IgD-negative memory B cell (primary cell): ENCODE results near the gene GRHL1. TPM values are rescaled to one million over a fixed set of nuclear protein-coding genes. Genes with fewer than 3 reads are reported as not detected.
A peak's percentile ranks its signal among the peaks of the same experiment; 100 is the strongest.

ENCODE experiments used
- H3K27ac Mint-ChIP-seq, 3 donors: one replicate each; pipeline ENCODE4 v1.8.0; 2020 to 2022; ENCODE audit warnings: mild to moderate bottlenecking in 3 of 3, mixed read lengths in 3 of 3, moderate library complexity in 1 of 3
- H3K27me3 Mint-ChIP-seq: one replicate; pipeline ENCODE4 v1.8.0; 2021; ENCODE audit warnings: mixed read lengths
- H3K36me3 Mint-ChIP-seq: one replicate; pipeline ENCODE4 v1.8.0; 2020; ENCODE audit warnings: mild to moderate bottlenecking, mixed read lengths
- H3K4me1 Mint-ChIP-seq, 3 donors: one replicate each; pipeline ENCODE4 v1.8.0; 2020 to 2022; ENCODE audit warnings: mixed read lengths in 3 of 3, mild to moderate bottlenecking in 1 of 3
- H3K4me3 Mint-ChIP-seq, 4 donors: one replicate each; pipeline ENCODE4 v1.8.0; 2020 to 2022; ENCODE audit warnings: mild to moderate bottlenecking in 4 of 4, mixed read lengths in 4 of 4, moderate library complexity in 3 of 4
- H3K9me3 Mint-ChIP-seq, 3 donors: one replicate each; pipeline ENCODE4 v1.8.0; 2020 to 2021; ENCODE audit warnings: mixed read lengths in 3 of 3, mild to moderate bottlenecking in 1 of 3
- polyA plus RNA-seq: library from polyadenylated mRNA; unstranded; fragments of 300-500 nt; fragmentation: Illumina TruSeq; gene quantifications from one replicate; pipeline ENCODE4 v1.2.3, GENCODE V29; 2021

Gene GRHL1
- polyA plus RNA-seq, 1 donor from 2014 or later, result 0.16 TPM

DNA sequence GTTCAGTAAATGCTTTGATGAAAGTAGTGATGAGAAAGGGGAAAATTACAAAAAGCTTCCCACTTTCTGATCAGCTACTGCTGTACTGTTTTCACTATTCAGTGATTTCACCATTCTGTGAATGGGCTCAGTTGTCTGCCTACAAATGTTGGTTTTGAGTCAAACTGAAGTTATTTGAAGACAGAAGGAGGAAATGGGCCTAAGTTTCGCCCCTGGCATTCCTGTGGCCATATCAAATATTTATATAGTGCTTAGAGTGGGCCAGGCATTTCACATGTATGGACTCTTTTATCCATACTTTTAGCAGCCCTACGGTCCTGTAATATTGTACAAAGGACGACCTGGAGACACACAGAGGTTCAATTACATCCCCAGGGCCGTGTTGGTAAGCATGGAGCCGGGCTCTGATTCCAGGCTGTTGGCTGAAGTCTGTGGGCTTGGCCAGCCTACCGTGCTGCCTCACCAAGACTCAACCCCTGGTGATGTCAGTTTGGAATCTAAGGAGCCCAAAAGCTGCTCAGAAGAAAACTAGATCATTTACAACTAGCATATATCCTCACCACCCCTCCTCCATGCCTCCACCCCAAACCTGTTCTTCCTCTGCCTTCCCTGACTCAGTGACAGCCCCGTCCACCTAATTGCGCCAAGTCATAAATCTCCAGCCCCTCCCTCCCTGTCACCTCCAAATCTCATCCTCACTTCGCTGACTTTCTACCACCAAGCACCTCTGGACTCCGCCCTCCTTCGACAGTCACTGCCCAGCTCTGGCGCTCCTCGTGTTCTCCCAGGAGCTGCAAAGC is 10.1 kb upstream of the GRHL1 start:
- H3K9me3 Mint-ChIP-seq, result no peaks in the 10 kb centered on the region
- peaks cover 2% of the 10 kb centered on the region for H3K36me3 Mint-ChIP-seq
- H3K27me3 Mint-ChIP-seq, result peaks cover 13% of the 10 kb centered on the region
- H3K27ac Mint-ChIP-seq, result no peak overlapping the region
- H3K4me1 Mint-ChIP-seq, result no peaks in the 10 kb centered on the region
- no peak overlapping the region for H3K4me3 Mint-ChIP-seq

- Mint-ChIP-seq H3K4me3 (no peak overlapping the region), H3K27me3 (peaks cover 16% of the 10 kb centered on the region), H3K27ac (no peak overlapping the region), H3K36me3 (peaks cover 2% of the 10 kb centered on the region), H3K9me3 (no peaks in the 10 kb centered on the region), H3K4me1 (no peaks in the 10 kb centered on the region)
Measured at GRCh38 chr2:9941996-9942390, 9.5 kb upstream of the GRHL1 start.

- no peak overlapping the region for H3K4me3 Mint-ChIP-seq
- H3K9me3 Mint-ChIP-seq, result no peaks in the 10 kb centered on the region
- peaks cover 23% of the 10 kb centered on the region for H3K27me3 Mint-ChIP-seq
- no peak overlapping the region for H3K27ac Mint-ChIP-seq
- peaks cover 2% of the 10 kb centered on the region for H3K36me3 Mint-ChIP-seq
- H3K4me1 Mint-ChIP-seq, result no peaks in the 10 kb centered on the region
Measured at GRCh38 chr2:9944330-9944758, 7.1 kb upstream of the GRHL1 start.

DNA sequence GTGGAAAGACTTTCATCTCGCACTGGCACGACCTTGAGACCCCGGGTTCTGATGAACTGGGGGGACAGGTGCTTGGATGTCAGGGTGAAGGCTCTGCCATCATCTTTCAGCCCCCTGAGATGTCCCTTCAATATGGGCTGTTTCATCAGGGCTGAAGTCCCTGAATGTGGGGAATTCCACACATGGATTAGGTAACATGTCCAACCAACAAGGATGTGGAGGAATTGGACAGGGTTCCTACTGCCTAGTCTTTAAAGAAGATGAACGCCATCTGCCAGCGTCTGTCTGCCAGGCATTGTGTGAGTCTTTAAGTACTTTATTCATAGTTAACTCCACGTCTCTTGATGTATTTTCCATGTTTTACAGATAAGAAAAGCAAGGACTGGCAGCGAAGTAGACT is 5.9 kb upstream of the GRHL1 start:
- no peak overlapping the region for H3K4me3 Mint-ChIP-seq
- peaks cover 2% of the 10 kb centered on the region for H3K36me3 Mint-ChIP-seq
- peaks cover 0 to 8% (median 2%) of the 10 kb centered on the region in 3 donors for H3K4me1 Mint-ChIP-seq
- no peak overlapping the region for H3K27ac Mint-ChIP-seq
- H3K9me3 Mint-ChIP-seq, result no peaks in the 10 kb centered on the region
- H3K27me3 Mint-ChIP-seq, result peaks cover 31% of the 10 kb centered on the region

DNA sequence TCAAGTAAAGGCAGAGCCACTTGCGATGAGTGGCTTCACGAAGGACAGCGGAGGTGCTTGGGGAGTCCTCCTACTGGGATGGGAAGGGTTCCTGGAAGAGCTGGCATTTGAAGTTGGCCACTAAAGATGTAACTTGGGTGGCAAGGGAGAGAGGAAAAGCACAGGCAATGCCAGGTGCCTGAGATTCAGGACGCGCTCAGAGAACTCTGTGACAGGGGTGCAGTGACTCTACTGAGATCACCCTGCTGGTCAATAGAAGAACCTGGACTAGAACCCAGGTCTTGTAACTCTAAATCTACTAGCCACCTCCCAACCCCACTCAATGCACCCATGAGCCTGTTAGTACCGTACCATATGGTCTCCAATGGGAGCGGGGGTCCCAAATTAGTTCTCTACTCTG is 5.4 kb upstream of the GRHL1 start:
- Mint-ChIP-seq H3K9me3 (no peaks in the 10 kb centered on the region), H3K4me1 (peaks cover 0 to 8% (median 2%) of the 10 kb centered on the region in 3 donors), H3K4me3 (peak overlapping the region in 1 of 4 donors; percentile 70), H3K36me3 (peaks cover 2% of the 10 kb centered on the region), H3K27ac (no peak overlapping the region), H3K27me3 (peaks cover 32% of the 10 kb centered on the region)

GRCh38 chr2:9946818-9947217 is 4.7 kb upstream of the GRHL1 start:
- Mint-ChIP-seq H3K27me3 (peaks cover 32% of the 10 kb centered on the region), H3K36me3 (peaks cover 2% of the 10 kb centered on the region), H3K9me3 (no peaks in the 10 kb centered on the region), H3K27ac (no peak overlapping the region), H3K4me3 (peak overlapping the region in 1 of 4 donors; percentile 70), H3K4me1 (peaks cover 0 to 8% (median 2%) of the 10 kb centered on the region in 3 donors)

GRCh38 chr2:9948721-9949120 is 2.8 kb upstream of the GRHL1 start:
- Mint-ChIP-seq H3K36me3 (no peaks in the 10 kb centered on the region), H3K4me3 (peak overlapping the region in 2 of 4 donors; percentile 9 to 49), H3K9me3 (no peaks in the 10 kb centered on the region), H3K27me3 (peaks cover 38% of the 10 kb centered on the region), H3K4me1 (peaks cover 0 to 15% (median 11%) of the 10 kb centered on the region in 3 donors), H3K27ac (peak overlapping the region in 1 of 3 donors; percentile 48)

DNA sequence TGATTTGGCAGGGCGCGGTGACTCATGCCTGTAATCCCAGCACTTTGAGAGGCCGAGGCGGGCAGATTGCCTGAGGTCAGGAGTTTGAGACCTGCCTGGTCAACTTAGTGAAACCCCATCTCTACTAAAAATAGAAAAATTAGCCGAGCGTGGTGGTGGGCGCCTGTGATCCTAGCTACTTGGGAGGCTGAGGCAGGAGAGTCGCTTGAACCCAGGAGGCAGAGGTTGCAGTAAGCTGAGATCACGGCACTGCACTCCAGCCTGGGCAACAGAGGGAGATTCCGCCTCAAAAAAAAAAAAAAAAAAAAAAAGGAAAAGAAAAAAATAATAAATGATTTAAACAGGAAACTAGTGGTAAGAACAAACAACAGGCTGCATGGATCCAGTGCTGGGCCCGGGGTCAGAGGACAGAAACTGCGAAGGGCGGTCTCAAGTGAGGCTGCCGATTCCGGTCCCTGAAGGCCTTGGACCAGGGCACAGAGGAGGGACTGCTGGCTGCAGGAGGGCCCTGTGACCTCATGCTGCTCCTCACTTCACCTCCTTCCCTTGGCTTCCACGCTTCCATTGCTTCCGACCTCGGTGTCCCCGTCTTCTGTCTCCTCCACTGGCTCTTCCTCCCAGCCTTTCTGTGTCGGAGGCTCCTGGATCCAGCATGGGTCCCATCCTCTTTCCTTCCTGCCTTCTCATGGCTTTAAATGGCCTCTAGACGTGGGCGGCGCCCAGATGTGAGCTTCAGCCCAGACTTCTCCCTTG is 2.1 kb upstream of the GRHL1 start:
- Mint-ChIP-seq H3K4me1 (peaks cover 0 to 15% (median 11%) of the 10 kb centered on the region in 3 donors), H3K9me3 (no peaks in the 10 kb centered on the region), H3K27me3 (peaks cover 42% of the 10 kb centered on the region), H3K27ac (peak overlapping the region in 2 of 3 donors; percentile 20 to 27), H3K36me3 (no peaks in the 10 kb centered on the region), H3K4me3 (peak overlapping the region in 3 of 4 donors; percentile 74 to 94 (median 86))

- Mint-ChIP-seq H3K27ac (peak overlapping the region in 2 of 3 donors; percentile 27 to 46), H3K4me1 (peaks cover 0 to 15% (median 11%) of the 10 kb centered on the region in 3 donors), H3K36me3 (no peaks in the 10 kb centered on the region), H3K9me3 (no peaks in the 10 kb centered on the region), H3K27me3 (peaks cover 43% of the 10 kb centered on the region), H3K4me3 (peak overlapping the region; percentile 74 to 94 (median 90))
Measured at GRCh38 chr2:9949992-9950520, 1.4 kb upstream of the GRHL1 start.

- Mint-ChIP-seq H3K4me1 (peaks cover 0 to 15% (median 11%) of the 10 kb centered on the region in 3 donors), H3K4me3 (peak overlapping the region; percentile 74 to 94 (median 90)), H3K36me3 (no peaks in the 10 kb centered on the region), H3K9me3 (no peaks in the 10 kb centered on the region), H3K27me3 (peaks cover 42% of the 10 kb centered on the region), H3K27ac (peak overlapping the region in 2 of 3 donors; percentile 27 to 63)
Measured at GRCh38 chr2:9950521-9951271, 797 bp upstream of the GRHL1 start.

- Mint-ChIP-seq H3K27me3 (peaks cover 38% of the 10 kb centered on the region), H3K4me3 (peak overlapping the region in 3 of 4 donors; percentile 86 to 94 (median 94)), H3K27ac (no peak overlapping the region), H3K36me3 (no peaks in the 10 kb centered on the region), H3K9me3 (no peaks in the 10 kb centered on the region), H3K4me1 (peaks cover 0 to 15% (median 11%) of the 10 kb centered on the region in 3 donors)
Measured at GRCh38 chr2:9951272-9951521, 296 bp upstream of the GRHL1 start.

DNA sequence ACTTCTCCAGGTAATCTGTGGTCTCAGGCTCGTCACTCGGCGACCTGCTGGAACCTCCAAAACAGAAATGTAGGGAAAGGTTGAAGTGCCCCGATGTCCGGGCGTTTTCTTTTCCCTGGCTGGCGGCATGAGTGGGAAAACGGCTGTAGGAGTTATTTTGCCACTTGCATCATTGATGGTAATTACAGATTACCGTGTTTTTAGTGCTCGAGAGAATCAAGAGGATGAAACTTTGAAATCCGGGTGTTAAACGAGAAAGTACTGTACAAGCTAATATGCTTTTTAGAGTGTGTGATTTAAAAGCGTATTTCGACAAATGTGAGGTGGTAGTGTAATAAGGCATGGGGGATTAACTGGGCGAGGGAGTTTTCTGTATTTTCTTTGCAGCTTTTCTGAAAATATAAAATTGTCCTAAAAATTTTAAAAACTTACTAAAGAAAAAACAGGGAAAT is 819 bp downstream of the GRHL1 start:
- Mint-ChIP-seq H3K36me3 (no peaks in the 10 kb centered on the region), H3K27ac (peak overlapping the region in 2 of 3 donors; percentile 10 to 21), H3K4me3 (peak overlapping the region; percentile 55 to 92 (median 82)), H3K27me3 (peaks cover 33% of the 10 kb centered on the region), H3K9me3 (no peaks in the 10 kb centered on the region), H3K4me1 (peaks cover 0 to 15% (median 11%) of the 10 kb centered on the region in 3 donors)

DNA sequence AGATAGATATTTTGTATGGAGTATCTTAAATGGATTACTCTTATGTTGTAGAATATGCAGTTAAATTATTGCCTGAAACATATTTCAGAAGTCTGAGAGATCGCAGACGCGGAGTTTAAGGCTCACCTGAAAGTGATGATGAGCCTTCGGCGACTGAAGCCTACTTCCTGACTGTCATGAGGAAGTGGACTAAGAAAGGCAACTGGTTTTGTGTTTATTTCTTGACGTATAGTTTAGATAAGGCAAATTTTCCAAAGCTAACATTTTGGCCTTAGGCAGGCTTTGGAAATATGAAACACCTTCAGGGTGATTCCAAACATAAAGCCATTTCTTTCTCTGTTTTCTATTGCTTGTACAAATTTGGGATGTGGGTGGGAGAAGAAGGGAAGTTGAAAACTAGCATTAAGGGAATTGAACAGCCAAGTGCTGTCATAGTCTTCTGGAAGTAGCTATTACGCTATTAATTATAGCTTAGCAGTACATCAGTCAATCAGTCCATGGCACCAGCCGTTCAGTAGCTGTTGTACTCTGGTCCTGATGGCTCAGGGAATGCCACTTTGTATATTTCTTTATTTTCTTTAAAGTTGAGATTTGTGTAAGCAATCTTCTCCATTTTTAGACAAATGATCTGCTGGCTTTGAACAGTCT is 1.5 kb downstream of the GRHL1 start:
- Mint-ChIP-seq H3K9me3 (no peaks in the 10 kb centered on the region), H3K4me1 (peaks cover 0 to 15% (median 11%) of the 10 kb centered on the region in 3 donors), H3K36me3 (no peaks in the 10 kb centered on the region), H3K27me3 (peaks cover 33% of the 10 kb centered on the region), H3K27ac (peak overlapping the region in 1 of 3 donors; percentile 21), H3K4me3 (peak overlapping the region; percentile 55 to 92 (median 83))

- Mint-ChIP-seq H3K27me3 (peaks cover 31% of the 10 kb centered on the region), H3K4me1 (peaks cover 0 to 15% (median 11%) of the 10 kb centered on the region in 3 donors), H3K9me3 (no peaks in the 10 kb centered on the region), H3K36me3 (no peaks in the 10 kb centered on the region), H3K27ac (no peak overlapping the region), H3K4me3 (peak overlapping the region in 2 of 4 donors; percentile 26 to 55)
Measured at GRCh38 chr2:9954136-9954535, 2.6 kb downstream of the GRHL1 start.
